ENCODE measurements around the gene CHMP3.

CHMP3 gene

GRCh38 chr2:86512892-86513291, 50.4 kb downstream of the CHMP3 start:
- H3F3A ChIP-seq (ENCODE audit: insufficient read depth, low read length): no peaks in the 10 kb centered on the region
- H3K4me3 ChIP-seq (ENCODE audit: low read length): no peak overlapping the region
- H3K4me1 ChIP-seq (ENCODE audit: low read length): no peaks in the 10 kb centered on the region
- H3K36me3 ChIP-seq (replicated peaks; ENCODE audit: insufficient read depth, low read length): no peaks in the 10 kb centered on the region
- H3K79me2 ChIP-seq (ENCODE audit: low read length): no peaks in the 10 kb centered on the region
- no peak for TF ChIP-seq EZH2 (optimal IDR thresholded peaks at IDR 0.05; ENCODE audit: low read depth, low read length)
- TF ChIP-seq EZH2phosphoT487 (IDR thresholded peaks at IDR 0.05; ENCODE audit: low read length): no peak
- no peak for TF ChIP-seq CTCF (IDR thresholded peaks at IDR 0.05; ENCODE audit: low read length)
- H3K27me3 ChIP-seq (replicated peaks; ENCODE audit: insufficient read depth, low read length): no peaks in the 10 kb centered on the region
- no peak overlapping the region for H3K9ac ChIP-seq (ENCODE audit: low read length)
- H3K9me3 ChIP-seq (replicated peaks; ENCODE audit: insufficient read depth, low read length): no peaks in the 10 kb centered on the region
- no peak overlapping the region for H2AFZ ChIP-seq (ENCODE audit: low read length)
- no peak overlapping the region for H3K27ac ChIP-seq (ENCODE audit: low read length)
- no peaks in the 10 kb centered on the region for H4K20me1 ChIP-seq (ENCODE audit: insufficient read depth, low read length)
- no peaks in the 10 kb centered on the region for H3K9me2 ChIP-seq (replicated peaks; ENCODE audit: insufficient read depth, low read length)
- no peak overlapping the region for H3K4me2 ChIP-seq (ENCODE audit: low read depth, low read length)
- no peak for DNase-seq

- Histone ChIP-seq H3K4me3 (ENCODE audit: low read length) (no peak overlapping the region), H3K4me2 (ENCODE audit: low read depth, low read length) (no peak overlapping the region), H3K9me2 (replicated peaks; ENCODE audit: insufficient read depth, low read length) (no peaks in the 10 kb centered on the region), H3K9ac (ENCODE audit: low read length) (no peak overlapping the region), H4K20me1 (ENCODE audit: insufficient read depth, low read length) (no peaks in the 10 kb centered on the region), H2AFZ (ENCODE audit: low read length) (no peak overlapping the region), H3K27ac (ENCODE audit: low read length) (no peak overlapping the region), H3F3A (ENCODE audit: insufficient read depth, low read length) (no peaks in the 10 kb centered on the region), H3K79me2 (ENCODE audit: low read length) (no peaks in the 10 kb centered on the region), H3K27me3 (replicated peaks; ENCODE audit: insufficient read depth, low read length) (no peaks in the 10 kb centered on the region), H3K36me3 (replicated peaks; ENCODE audit: insufficient read depth, low read length) (no peaks in the 10 kb centered on the region), H3K9me3 (replicated peaks; ENCODE audit: insufficient read depth, low read length) (no peaks in the 10 kb centered on the region), H3K4me1 (ENCODE audit: low read length) (no peaks in the 10 kb centered on the region)
- TF ChIP-seq EZH2phosphoT487 (IDR thresholded peaks at IDR 0.05; ENCODE audit: low read length) (no peak), EZH2 (optimal IDR thresholded peaks at IDR 0.05; ENCODE audit: low read depth, low read length) (no peak), CTCF (IDR thresholded peaks at IDR 0.05; ENCODE audit: low read length) (no peak)
- DNase-seq: no peak
Observed at GRCh38 chr2:86512034-86512433, 51.2 kb downstream of the CHMP3 start.

GRCh38 chr2:86510436-86510933, 52.8 kb downstream of the CHMP3 start:
- Histone ChIP-seq H3K27me3 (replicated peaks; ENCODE audit: insufficient read depth, low read length) (no peaks in the 10 kb centered on the region), H3K79me2 (ENCODE audit: low read length) (no peaks in the 10 kb centered on the region), H3F3A (ENCODE audit: insufficient read depth, low read length) (no peaks in the 10 kb centered on the region), H4K20me1 (ENCODE audit: insufficient read depth, low read length) (no peaks in the 10 kb centered on the region), H3K9ac (ENCODE audit: low read length) (no peak overlapping the region), H3K4me1 (ENCODE audit: low read length) (no peaks in the 10 kb centered on the region), H3K4me2 (ENCODE audit: low read depth, low read length) (no peak overlapping the region), H3K9me2 (replicated peaks; ENCODE audit: insufficient read depth, low read length) (no peaks in the 10 kb centered on the region), H3K9me3 (replicated peaks; ENCODE audit: insufficient read depth, low read length) (no peaks in the 10 kb centered on the region), H3K27ac (ENCODE audit: low read length) (no peak overlapping the region), H2AFZ (ENCODE audit: low read length) (no peak overlapping the region), H3K4me3 (ENCODE audit: low read length) (no peak overlapping the region), H3K36me3 (replicated peaks; ENCODE audit: insufficient read depth, low read length) (no peaks in the 10 kb centered on the region)
- TF ChIP-seq EZH2phosphoT487 (IDR thresholded peaks at IDR 0.05; ENCODE audit: low read length) (no peak), CTCF (IDR thresholded peaks at IDR 0.05; ENCODE audit: low read length) (no peak), EZH2 (optimal IDR thresholded peaks at IDR 0.05; ENCODE audit: low read depth, low read length) (no peak)
- no peak for DNase-seq

Measured in MM.1S (cell line).